Left cardiac atrium (tissue), 4 donors: ENCODE data around the gene IQCE. TPM values are rescaled to one million over a fixed set of nuclear protein-coding genes. Genes with fewer than 3 reads are reported as not detected.
A peak's percentile ranks its signal among the peaks of the same experiment; 100 is the strongest.
"Not testable (repeated sequence)": the region's sequence is repeated elsewhere in the genome, so short reads cannot be mapped to it uniquely, and the experiment has no call there.

Experiments
- ATAC-seq, 2 donors: fragments of 200-7000 bp; cut with Tn5 transposase; one replicate each; pipeline ENCODE4 v1.9.1; 2020; ENCODE audit warnings: mild to moderate bottlenecking in 2 of 2, moderate library complexity in 2 of 2
- DNase-seq: peaks from one replicate; pipeline ENCODE4 v3.0.0-alpha.2; 2020
- intact Hi-C, 2 donors: fragments of 100-400 bp; cut with DNase I; formaldehyde crosslinking; loops; one replicate each; pipeline versions ENCODE4 v1.14.1 to v1.15.1; 2022 to 2023
- total RNA-seq, 2 donors: library from RNA; stranded (reverse); fragmentation: NEBNext Ultra II Directional; extraction: Animal tissue kit (Norgen Biotek cat#: 25700); gene quantifications; one replicate each; pipeline ENCODE4 v1.2.1, GENCODE V29; 2021
- donor health status: DM: no; HTN: yes; CAD: no.
- donor health status: DM: no; HTN: yes; CAD: no; lungs with severe emphysema.
- donor health status: DM: yes; HTN: yes; CAD: no.
- donor health status: Dilated cardiomyopathy.

IQCE gene
- total RNA-seq, 2 donors from 2014 or later: 11.5 to 12.0 TPM

DNA sequence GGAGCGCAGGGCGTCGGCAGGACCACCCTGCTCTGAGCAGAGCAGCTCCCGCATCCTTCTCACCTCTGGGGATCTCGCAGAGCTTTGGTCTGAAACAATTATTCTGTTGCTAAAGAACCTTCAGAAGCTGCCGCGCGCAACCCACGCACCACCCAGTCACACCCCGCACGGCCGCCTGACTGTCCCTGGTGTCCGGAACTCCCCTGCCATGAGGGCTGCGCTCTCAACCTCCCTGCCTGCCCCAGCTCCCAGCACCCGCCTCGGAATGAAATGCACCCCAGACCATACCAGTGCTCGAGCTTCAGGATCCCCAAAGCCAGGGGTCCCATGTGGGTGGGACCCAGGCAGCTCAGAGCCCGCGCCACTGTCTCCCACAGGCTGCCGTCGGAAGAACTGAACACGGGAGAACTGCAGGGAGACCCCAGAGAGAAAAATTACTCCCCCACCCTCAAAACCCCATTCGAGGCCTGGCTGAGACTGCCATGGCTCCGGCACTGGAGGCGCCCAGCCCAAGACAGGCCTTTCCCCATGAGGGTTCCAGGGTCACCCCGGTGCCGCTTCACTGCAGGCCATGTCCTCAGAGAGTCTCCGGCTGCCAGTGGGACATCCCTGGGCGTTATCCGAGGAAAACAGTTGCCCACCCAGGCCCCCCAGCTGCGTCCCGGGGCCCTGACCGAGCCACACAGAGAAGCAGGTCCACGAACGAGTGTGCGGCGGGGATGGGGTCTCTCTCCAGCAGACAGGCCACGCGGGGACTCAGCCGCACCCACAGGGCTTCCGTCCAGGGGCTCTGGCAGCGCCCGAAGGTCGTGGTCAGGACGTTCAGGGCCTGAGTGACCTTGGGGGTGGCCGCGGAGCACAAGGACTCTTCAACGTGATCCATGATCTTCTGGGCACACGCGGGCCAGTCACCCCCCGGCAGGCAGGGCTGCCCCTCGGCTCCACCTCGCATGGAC, 15.6 kb upstream of the IQCE start:
- intact Hi-C loops: no loop called here
- DNase-seq (no peak), ATAC-seq (no peak)

DNA sequence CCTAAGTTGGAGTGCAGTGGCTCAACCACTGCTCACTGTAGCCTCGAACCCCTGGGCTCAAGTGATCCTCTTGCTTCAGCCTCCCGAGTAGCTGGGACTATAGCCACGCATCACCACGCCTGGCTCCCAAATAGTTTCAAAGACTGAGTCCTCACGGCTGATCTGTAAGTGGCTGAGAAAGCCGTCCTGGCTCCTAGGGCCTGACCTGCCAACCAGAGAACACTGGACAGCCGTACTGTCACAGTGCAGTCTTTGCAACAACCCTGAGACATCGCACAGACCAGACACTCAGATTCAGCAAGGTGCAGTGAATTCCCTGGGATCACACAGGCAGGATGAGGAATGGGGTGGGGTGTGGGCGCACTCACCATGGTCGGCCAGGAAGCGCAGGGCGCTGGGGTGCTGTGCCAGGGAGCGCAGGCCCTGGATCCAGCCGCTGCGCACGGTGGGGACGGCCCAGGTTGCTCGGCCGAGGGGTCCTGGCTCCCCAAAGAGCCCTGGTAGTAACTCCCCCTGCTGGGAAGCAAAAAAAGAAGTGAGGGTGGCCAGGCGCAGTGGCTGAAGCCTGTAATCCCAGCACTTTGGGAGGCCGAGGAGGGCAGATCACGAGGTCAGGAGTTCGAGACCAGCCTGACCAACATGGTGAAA, 14.1 kb upstream of the IQCE start:
- intact Hi-C loops: no loop called here
- DNase-seq: no peak
- ATAC-seq: no peak

DNA sequence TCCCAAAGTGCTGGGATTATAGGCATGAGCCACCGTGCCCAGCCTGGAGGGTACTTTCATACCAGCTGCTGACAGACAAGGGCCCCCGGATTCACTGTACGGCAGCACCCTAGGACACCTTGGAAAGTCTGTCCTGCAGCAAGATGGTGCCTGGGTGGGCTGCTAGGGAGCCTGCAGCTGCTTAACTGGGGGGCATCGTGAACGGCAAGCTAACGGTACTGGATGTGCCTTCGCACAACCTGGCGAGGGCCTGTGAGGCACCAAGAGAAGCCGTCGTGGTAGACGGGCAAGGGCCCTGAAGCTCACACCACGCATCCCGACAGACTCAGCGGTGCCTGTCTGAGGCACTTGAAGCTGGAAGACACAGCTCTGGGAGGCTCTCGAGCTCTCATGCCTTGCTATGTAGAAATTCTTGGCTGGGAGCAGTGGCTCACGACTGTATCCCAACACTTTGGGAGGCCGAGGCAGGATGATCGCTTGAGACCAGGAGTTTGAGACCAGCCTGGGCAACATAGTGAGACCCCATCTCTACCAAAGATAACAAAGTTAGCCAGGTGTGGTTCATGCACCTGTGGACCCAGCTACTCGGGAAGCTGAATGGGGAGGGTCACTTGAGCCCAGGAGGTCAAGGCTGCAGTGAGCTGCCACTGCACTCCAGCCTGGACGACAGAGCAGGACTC, 12.9 kb upstream of the IQCE start:
- ATAC-seq (no peak), DNase-seq (no peak)
- intact Hi-C loops: no loop called here

DNA sequence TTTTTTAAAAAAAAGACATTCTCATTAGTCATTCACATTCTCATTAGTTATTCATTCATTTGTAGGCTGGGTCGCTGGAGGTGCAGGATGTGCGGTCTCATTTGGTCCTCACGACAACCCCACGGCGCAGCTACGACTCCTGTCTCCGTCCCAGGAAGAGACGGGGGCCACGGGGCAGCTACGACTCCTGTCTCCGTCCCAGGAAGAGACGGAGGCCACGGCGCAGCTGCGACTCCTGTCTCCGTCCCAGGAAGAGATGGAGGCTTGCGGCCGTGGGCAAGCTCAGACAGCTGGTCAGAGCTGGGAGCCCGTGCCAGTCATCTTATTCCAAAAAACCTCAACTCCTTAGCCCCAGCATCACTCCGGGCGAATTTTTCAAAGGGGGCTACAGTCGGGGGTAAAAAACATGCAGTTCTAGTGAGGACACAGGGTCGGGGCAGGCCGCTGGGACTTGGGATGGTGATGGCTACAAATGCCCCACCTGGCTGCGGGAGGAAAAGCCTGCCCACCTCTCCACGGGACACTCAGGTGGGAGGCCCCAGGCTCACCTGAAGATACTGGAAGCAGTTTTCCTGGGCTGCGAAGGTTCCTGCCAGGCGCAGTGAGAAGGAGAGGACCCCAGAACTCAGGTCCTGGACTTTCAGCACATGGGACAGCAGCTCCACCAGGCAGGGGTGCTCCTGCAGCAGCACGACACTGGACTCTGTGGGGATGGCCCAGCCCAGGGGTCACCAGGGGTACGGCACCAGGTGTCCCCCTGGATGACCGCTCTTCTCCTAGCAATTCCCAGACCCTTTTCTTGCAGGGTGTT, 11.8 kb upstream of the IQCE start:
- no peak for ATAC-seq
- DNase-seq: no peak
- intact Hi-C loops: no loop called here

DNA sequence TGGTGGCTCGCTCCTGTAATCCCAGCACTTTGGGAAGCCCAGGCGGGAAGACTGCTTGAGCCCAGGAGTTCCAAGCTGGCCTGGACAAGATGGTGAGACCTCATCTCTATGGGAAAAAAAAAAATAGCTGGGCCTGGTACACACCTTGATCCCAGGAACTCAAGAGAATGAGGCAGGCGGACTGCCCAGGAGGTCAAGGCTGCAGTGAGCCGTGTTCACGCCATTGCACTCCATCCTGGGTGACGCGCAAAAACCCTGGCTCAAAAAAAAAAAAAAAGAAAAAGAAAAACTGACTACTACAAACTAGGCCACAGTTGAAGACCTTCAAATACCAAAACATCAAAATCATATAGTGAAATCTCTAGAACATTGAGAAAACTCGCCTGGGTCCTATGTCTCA, 7.4 kb upstream of the IQCE start:
- ATAC-seq (no peak), DNase-seq (no peak)
- intact Hi-C loops: loop anchor here in 1 of 2 donors (5.0 kb wide), 1 partner anchor 69 kb away; no protein-coding TSS in a partner anchor

DNA sequence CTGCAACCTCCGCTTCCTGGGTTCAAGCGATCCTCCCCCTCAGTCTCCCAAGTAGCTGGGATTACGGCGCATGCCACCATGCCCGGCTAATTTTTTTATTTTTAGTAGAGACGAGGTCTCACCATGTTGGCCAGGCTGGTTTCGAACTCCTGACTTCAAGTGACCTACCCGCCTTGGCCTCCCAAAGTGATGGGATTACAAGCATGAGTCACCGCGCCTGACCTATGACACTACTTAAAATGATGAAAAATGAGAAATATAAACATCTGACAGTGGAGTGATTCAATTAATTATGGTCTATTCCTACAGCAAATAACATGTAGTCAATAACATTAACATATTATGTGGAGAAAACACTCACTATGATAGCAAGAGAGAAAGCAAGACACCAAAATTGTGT, 5.7 kb upstream of the IQCE start:
- intact Hi-C loops: loop anchor here in 1 of 2 donors (5.0 kb wide), 1 partner anchor 71 kb away; no protein-coding TSS in a partner anchor
- ATAC-seq (no peak), DNase-seq (no peak)

DNA sequence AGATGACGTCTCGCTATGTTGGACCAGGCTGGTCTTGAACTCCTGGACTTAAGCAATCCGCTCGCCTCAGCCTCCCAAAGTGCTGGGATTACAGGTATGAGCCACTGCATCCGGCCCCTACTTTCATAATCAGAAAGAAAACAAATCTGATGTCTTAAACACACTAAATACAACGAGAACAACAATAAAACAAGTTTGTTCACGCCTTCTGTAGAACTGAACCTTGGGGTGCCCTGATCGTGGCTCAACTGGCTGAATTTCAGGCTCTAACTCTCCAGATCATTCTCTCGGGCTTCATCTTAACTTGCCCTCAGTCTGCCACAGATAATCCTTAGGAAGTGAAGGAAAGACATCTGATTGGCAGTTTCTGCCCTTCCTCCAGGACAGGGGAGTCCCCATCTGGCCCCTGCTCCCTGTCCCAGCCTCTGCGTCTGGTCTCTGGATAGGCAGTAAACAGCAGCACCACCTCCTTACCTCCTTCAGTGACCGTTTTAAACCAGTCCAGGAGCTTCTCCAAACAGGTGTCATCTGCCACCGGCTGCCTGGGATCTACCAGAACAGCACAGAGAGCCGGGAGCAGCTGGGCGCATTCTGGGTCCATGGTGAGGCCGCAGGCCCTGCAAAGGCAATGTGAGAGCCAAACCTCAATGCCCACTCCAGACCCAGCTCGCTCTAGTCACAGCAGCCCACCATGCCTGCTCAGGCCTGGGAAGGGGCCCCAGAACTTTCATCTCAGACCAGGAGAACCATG, 4.8 kb upstream of the IQCE start:
- DNase-seq (no peak), ATAC-seq (no peak)
- intact Hi-C loops: loop anchor here in 1 of 2 donors (5.0 kb wide), 1 partner anchor 72 kb away; no protein-coding TSS in a partner anchor

DNA sequence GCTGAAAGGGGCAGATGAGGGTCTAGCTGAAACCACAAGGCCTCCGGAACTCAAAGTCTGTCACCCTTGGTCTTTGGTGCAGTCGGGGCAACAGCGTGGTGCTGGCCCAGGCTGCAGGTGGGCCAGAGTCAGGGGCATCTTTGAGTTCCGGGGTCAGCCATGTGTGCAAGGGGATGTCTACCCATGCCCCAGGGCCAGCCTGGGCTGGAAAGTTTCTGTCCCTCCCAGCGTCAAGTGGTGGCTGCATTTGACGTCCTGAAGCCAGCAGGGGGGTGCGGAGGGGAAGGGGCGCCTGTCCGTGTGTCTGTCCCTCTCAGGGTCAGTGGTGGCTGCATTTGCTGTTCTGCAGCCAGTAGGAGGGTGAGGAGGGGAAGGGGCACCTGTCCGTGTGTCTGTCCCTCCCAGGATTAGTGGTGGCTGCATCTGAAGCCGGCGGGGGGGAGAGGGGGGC, 4.1 kb upstream of the IQCE start:
- DNase-seq: no peak
- intact Hi-C loops: loop anchor here in 1 of 2 donors (5.0 kb wide), 1 partner anchor 72 kb away; no protein-coding TSS in a partner anchor
- ATAC-seq: no peak

DNA sequence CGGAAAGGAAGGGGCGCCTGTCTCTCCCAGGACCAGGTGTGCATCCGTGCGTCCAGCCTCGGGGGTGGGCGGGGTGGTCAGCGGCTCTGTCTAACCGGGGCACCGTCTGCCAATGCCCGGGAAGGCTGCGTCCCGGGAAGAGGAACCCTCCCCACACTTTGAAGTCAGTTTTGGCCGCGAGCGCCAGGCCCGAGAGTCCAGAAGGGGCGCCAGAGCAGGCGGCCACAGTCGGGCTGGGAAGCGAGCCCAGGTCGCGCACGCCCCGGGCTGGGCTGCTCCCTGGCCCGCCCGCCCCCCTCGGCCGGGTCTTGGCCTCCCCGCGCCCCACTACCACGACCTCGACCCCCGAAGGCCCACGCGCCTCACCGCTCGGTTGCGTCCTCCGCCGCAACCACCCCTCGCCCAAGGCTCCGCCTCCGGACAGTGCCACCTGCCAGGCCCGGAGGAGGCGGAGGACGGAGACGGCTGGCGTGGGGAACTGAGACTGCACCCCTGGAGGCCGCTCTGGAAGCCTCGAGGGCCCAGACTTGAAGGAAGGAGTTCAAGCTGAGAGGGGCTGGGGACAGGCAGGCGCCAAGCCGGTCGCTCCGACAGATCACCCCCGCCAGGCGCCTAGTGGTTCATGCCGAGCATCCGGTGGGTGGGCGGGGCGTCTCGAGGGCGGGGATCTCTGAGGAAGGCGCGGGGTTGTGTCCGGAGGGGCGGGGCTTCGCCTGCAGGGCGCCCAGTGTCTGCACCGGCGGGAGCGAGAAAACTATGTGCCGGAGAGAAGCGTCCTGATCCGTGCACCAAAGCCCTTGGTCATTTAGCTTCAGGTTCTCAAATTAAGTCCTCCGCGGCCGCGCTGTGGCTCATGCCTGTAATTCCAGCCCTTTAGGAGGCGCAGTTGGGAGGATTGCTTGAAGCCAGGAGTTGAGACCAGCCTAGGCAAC, 3.4 kb upstream of the IQCE start, which contains the start of gene BRAT1:
Gene BRAT1 (minus strand): TSS at position 404 of the 932 bp plus-strand sequence. CDS start 1,093 bp downstream, outside the sequence.
- intact Hi-C loops: no loop called here
- ATAC-seq: peak; percentile 91 to 94
- DNase-seq: peak; percentile 98

DNA sequence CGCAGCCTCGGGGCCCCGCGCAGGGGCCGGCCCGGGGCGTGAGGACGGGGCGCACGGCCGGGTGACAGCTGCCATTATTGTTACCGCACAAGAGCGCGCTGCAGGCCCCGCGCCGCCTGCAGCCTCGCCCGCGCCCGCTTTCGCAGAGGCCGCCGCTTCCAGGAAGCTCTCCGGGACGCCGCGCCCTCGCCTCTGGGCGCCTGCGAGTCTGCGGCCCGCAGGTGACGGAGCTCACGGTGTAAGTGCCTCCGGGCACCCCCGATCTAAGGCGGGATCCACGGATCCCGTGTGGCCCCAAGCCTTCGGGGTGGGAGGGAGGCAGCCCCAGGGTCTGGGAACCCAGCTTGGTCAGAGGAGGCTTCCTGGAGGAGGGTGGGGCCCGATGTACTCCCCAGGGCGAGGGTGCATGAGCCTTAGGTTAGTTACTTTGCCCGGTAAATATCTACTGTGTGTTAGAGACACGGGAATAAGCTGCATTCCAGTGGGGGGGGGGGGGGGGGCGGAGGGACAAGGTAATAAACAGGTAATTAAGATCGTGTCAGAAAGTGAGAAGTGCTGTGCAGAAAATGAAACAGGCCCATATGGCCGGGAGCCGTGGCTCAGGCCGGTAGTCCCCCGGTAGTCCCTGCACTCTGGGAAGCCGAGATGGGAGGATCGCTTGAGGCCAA, 638 bp downstream of the IQCE start:
- intact Hi-C loops: no loop called here
- ATAC-seq (no peak), DNase-seq (no peak)

DNA sequence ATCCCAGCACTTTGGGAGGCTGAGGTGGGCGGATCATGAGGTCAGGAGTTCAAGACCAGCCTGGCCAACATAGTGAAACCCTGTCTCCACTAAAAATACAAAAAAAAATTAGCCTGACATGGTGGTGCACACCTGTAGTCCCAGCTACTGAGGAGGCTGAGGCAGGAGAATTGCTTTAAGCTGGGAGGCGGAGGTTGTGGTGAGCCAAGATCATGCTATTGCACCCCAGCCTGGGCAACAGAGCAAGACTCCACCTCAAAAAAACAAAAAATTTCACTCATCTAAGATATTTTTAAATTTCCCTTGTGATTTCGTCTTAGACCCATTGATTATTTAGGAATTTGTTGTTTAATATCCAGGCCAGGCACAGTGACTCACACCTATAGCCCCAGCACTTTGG, 5.2 kb downstream of the IQCE start:
- DNase-seq, intact Hi-C loops, ATAC-seq: not testable (repeated sequence)

DNA sequence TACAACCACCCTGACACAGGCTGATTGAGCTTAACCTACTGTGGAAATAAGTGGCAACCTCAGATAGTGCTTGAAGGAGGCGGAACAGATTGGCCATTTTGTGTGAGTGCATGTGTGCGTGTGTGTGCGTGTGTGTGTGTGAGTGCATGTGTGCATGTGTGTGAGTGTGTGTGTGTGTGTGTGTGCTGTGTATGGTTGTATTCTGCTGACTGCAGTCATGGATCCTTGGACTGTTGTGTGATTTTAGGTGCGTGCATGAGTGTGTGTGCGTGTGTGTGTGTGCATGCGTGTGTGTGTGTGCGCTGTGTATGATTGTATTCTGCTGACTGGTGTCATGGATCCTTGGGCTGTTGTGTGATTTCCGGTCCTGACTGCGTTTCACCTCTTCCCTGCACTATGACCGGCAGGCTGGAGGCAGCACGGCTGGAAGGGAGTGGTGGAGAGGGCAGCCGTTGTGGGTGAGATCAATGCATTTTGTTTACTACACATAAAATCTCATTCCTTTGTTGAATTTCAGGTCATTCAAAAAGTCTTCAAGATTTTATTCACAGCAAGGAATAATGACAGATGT, 6.3 kb downstream of the IQCE start:
- no peak for DNase-seq
- intact Hi-C loops: loop anchor here (5.0 kb wide), 2 partner anchors 37 to 117 kb away; no protein-coding TSS in a partner anchor
- no peak for ATAC-seq

DNA sequence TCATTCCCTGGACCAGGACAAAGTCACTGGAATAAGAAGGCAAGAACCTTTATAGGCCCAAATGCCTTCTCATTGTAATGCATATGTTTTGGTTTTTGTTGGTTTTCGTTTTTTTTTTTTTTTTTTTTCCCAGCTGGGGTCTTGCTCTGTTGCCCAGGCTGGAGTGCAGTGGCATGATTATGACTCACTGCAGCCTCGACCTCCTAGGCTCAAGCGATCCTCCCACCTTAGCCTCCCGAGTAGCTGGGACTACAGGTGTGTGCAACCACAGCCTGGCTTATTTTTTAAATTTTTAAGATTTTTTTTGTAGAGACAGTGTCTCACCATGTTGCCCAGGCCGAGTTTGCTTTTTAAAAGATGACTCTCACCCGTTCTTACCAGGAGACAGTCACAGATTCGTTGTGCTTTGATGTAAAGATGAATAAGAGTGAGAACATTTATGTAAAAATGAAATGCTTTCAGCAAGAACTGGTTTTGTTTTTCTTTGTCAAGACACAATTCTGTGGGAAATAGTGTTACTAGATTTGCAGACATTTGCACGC, 7.6 kb downstream of the IQCE start:
- ATAC-seq (no peak), DNase-seq (no peak)
- intact Hi-C loops: loop anchor here (5.0 kb wide), 2 partner anchors 36 to 116 kb away; no protein-coding TSS in a partner anchor

DNA sequence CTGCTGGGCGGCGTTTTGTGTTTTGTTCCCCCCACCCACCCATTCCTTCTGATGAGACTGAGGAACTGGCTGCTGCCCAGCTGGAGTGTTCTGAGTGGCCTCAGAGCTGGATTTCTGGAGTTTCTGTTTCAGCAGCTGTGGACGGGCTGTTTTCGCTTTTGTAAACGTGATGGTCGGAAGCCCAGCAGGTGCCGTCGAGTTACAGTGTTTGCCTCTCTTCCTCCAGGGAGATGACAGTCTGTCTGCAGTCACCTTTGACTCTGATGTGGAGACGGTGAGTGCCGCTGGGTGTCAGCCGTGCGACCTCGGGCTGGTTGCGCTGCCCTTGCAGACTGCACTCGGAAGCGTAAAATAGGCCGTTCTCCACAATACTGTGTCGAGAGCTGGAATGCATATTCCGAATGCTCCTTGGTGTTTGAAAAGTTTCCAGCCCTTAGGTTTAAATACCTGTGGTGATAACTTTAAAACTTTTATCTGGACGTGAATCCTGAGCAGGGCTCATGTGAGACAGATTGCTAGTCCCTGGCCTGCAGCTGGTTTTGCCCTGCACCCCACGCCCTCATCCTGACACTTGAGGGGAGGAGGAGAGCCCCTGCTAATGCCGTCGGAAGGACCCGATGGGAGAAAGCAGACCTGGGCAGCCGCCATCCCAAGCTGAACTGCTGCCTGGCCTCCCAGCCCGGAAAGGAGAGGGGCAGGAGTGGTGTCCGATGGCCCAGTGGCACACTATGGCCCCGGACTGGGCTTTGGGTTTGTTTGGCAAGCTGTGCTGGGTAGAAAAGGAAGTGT, 8.3 kb downstream of the IQCE start:
- no peak for DNase-seq
- ATAC-seq: peak; percentile 64 to 78
- intact Hi-C loops: loop anchor here (1.0 to 5.0 kb wide), 3 partner anchors 35 to 115 kb away; no protein-coding TSS in a partner anchor
